ENCODE results near the gene LEO1. TPM values are rescaled to one million over a fixed set of nuclear protein-coding genes. Genes with fewer than 3 reads are reported as not detected.

LEO1 gene
- 10 to 100 TPM; 30.3 to 40.4 (median 39.1) TPM for polyA plus RNA-seq (ENCODE audit: insufficient read length in 3 of 3)
- long read RNA-seq, donor 1, partial matches to known transcripts: 0 of 2 reads
- long read RNA-seq, donor 1, other reads (novel, unspliced or antisense): 0 of 2 reads
- long read RNA-seq, donor 2: 0 reads
- long read RNA-seq, donor 3, transcript LEO1-201 (12 exons, 2,193 nt): major isoform, 11 of 11 reads
- long read RNA-seq, donor 3, partial matches to known transcripts: 0 of 11 reads
- long read RNA-seq, donor 3, other reads (novel, unspliced or antisense): 0 of 11 reads
- long read RNA-seq, donor 4, partial matches to known transcripts: 5 of 7 reads
- long read RNA-seq, donor 4, other reads (novel, unspliced or antisense): 0 of 7 reads
- long read RNA-seq, donor 5: 0 reads
- long read RNA-seq, donor 6, partial matches to known transcripts: 0 of 1 reads
- long read RNA-seq, donor 6, other reads (novel, unspliced or antisense): 0 of 1 reads
- long read RNA-seq, donor 7, partial matches to known transcripts: 0 of 4 reads
- long read RNA-seq, donor 7, other reads (novel, unspliced or antisense): 0 of 4 reads
- long read RNA-seq, donor 8: 0 reads
- long read RNA-seq, donor 9, transcript LEO1-201 (12 exons, 2,193 nt): major isoform, 6 of 6 reads
- long read RNA-seq, donor 9, partial matches to known transcripts: 0 of 6 reads
- long read RNA-seq, donor 9, other reads (novel, unspliced or antisense): 0 of 6 reads
- long read RNA-seq, donor 10, partial matches to known transcripts: 5 of 5 reads
- long read RNA-seq, donor 10, other reads (novel, unspliced or antisense): 0 of 5 reads
- long read RNA-seq, donor 11, partial matches to known transcripts: 0 of 2 reads
- long read RNA-seq, donor 11, other reads (novel, unspliced or antisense): 0 of 2 reads
- long read RNA-seq, donor 12, partial matches to known transcripts: 0 of 1 reads
- long read RNA-seq, donor 12, other reads (novel, unspliced or antisense): 0 of 1 reads
- long read RNA-seq, donor 13: 0 reads
- long read RNA-seq, donor 14: 0 reads
- long read RNA-seq, donor 15, partial matches to known transcripts: 0 of 1 reads
- long read RNA-seq, donor 15, other reads (novel, unspliced or antisense): 0 of 1 reads
- long read RNA-seq, donor 16, transcript LEO1-201 (12 exons, 2,193 nt): major isoform, 16 of 22 reads
- long read RNA-seq, donor 16, partial matches to known transcripts: 6 of 22 reads
- long read RNA-seq, donor 16, other reads (novel, unspliced or antisense): 0 of 22 reads

- peak; percentile 89 to 97 (median 94) for DNase-seq (ENCODE audit: extremely low read depth in 1 of 11, low read depth in 9 of 11, low spot score in 4 of 11)
These were observed at the start of gene LEO1 for GRCh38 chr15:51971375-51972133. LEO1 (minus strand) TSS chr15:51971778; CDS start chr15:51971745, 33 bp downstream.

GRCh38 chr15:52021128-52021671, 49.6 kb upstream of the LEO1 start:
- DNase-seq (ENCODE audit: extremely low read depth in 1 of 11, low read depth in 9 of 11, low spot score in 4 of 11): no peak

- DNase-seq (ENCODE audit: extremely low read depth in 1 of 11, low read depth in 9 of 11, low spot score in 4 of 11): no peak
These were observed 48.9 kb upstream of the LEO1 start for GRCh38 chr15:52020221-52021085.

- peak in 7 of 11 donors; percentile 47 to 71 (median 62) for DNase-seq (ENCODE audit: extremely low read depth in 1 of 11, low read depth in 9 of 11, low spot score in 4 of 11)
These were observed 48.0 kb upstream of the LEO1 start for GRCh38 chr15:52019394-52020220.

GRCh38 chr15:52018693-52019393, 47.3 kb upstream of the LEO1 start, which contains the start of gene MAPK6:
MAPK6 (plus strand) TSS chr15:52019219; CDS start chr15:52046461, 27,242 bp downstream.
- peak; percentile 88 to 93 (median 92) for DNase-seq (ENCODE audit: extremely low read depth in 1 of 11, low read depth in 9 of 11, low spot score in 4 of 11)

- no peak for DNase-seq (ENCODE audit: extremely low read depth in 1 of 11, low read depth in 9 of 11, low spot score in 4 of 11)
These were observed 46.7 kb upstream of the LEO1 start for GRCh38 chr15:52018244-52018643.

- DNase-seq (ENCODE audit: extremely low read depth in 1 of 11, low read depth in 9 of 11, low spot score in 4 of 11): no peak
These were observed 44.7 kb upstream of the LEO1 start for GRCh38 chr15:52016316-52016715.

- DNase-seq (ENCODE audit: extremely low read depth in 1 of 11, low read depth in 9 of 11, low spot score in 4 of 11): no peak
These were observed 43.0 kb upstream of the LEO1 start for GRCh38 chr15:52014616-52015015.

- no peak for DNase-seq (ENCODE audit: extremely low read depth in 1 of 11, low read depth in 9 of 11, low spot score in 4 of 11)
These were observed 41.7 kb upstream of the LEO1 start for GRCh38 chr15:52013151-52013791.

GRCh38 chr15:52012210-52012609, 40.6 kb upstream of the LEO1 start:
- no peak for DNase-seq (ENCODE audit: extremely low read depth in 1 of 11, low read depth in 9 of 11, low spot score in 4 of 11)

- DNase-seq (ENCODE audit: extremely low read depth in 1 of 11, low read depth in 9 of 11, low spot score in 4 of 11): no peak
These were observed 40.1 kb upstream of the LEO1 start for GRCh38 chr15:52011711-52012144.

GRCh38 chr15:52010633-52011595, 39.3 kb upstream of the LEO1 start:
- no peak for DNase-seq (ENCODE audit: extremely low read depth in 1 of 11, low read depth in 9 of 11, low spot score in 4 of 11)

- no peak for DNase-seq (ENCODE audit: extremely low read depth in 1 of 11, low read depth in 9 of 11, low spot score in 4 of 11)
These were observed 37.3 kb upstream of the LEO1 start for GRCh38 chr15:52008698-52009434.

- no peak for DNase-seq (ENCODE audit: extremely low read depth in 1 of 11, low read depth in 9 of 11, low spot score in 4 of 11)
These were observed 36.8 kb upstream of the LEO1 start for GRCh38 chr15:52008359-52008697.
